ENCODE results near the gene NPB.

Gene NPB

DNA sequence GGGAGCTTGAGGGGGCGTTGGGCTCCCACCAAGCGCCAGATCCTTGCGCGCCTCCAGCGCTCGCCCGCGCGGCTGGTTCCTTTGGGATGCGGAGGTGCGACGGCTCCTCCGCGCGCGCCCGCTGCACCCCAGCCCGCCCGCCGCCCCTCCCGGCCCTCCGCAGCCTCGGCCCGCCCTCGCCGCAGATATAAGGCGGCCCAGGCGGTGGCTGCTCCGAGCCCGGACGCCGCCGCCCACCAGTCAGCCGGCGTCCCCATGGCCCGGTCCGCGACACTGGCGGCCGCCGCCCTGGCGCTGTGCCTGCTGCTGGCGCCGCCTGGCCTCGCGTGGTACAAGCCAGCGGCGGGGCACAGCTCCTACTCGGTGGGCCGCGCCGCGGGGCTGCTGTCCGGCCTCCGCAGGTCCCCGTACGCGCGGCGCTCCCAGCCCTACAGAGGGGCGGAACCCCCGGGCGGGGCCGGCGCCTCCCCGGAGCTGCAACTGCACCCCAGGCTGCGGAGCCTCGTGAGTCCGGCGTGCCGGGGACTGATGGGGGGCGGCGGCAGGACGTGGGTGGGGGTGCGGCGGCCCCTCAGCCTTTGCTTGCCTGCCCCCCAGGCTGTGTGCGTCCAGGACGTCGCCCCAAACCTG lies at the start of gene NPB:
NPB (plus strand) TSS at position 216 of the 630 bp plus-strand sequence; CDS start at position 256, 40 bp downstream.
- DNase-seq, result no peak

DNA sequence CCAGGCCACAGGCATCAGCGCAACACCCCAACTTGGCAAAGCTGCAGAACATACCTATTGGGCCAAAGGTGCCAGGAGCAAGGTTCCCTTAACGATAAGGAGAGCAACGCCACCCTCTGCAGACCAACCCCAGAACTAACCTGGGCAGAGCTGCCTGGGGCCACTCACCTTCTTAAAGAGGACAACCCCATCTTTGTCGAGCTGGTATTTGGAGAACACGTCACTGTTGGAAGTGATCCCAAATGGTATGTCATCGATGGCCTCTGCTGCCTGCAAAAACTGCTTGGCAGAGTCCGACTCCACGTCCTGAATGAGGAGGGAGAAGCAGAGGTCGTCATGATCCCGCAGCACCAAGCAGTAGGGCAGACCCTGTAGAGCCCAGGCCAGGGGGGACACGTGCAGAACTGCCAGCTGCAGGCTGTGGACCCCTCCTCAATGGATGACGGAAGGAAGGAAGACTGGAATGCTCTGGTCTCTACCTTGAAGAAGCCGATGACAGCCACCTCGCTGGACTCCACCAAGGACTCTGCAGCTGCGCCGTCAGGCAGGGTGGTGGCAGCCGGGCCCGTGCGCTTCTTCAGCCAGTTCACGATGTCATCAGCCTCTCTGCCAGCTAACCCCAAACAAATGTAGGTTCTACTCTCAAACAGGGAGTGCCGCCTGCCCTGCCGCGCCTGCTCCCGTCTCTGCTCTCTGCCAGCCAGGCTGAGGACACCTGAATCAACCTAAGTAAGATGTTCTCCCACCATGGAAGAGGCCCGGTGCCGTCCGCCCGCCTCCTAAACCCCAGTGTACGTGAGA lies 46.9 kb upstream of the NPB start:
- DNase-seq, result no peak

DNA sequence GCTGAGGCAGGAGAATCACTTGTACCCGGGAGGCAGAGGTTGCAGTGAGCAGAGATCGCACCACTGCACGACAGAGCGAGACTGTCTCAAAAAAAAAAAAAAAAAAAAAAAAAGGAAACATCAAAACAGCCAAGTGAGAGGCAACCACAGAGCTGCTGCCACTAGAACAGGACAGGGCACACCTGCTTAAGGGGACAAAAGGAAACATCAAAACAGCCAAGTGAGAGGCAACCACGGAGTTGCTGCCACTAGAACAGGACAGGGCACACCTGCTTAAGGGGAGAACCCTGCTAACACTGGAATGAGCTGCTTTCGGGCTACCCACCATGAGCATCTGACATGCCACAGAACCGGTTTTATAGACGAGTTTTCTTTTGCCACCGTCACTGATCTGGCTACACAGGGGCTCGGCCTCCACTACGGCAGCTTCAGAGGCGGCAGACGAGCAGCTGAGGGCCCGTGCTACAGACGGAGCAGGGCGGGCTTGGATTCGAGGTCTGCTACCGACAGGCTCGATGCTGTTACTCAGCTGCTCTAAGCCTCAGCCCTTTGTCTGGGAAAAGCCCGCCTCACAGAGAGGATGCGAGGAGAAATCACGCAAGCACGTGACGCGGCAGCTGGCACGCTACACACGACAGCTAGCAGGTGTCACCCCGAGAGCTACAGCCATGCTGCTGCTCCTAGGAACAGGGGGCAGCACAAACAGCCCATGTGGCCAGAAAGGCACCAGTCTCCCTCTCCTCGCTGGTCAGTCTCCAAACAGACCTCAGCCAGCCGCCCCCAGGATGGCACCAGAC lies 43.7 kb upstream of the NPB start:
- DNase-seq, result no peak

DNA sequence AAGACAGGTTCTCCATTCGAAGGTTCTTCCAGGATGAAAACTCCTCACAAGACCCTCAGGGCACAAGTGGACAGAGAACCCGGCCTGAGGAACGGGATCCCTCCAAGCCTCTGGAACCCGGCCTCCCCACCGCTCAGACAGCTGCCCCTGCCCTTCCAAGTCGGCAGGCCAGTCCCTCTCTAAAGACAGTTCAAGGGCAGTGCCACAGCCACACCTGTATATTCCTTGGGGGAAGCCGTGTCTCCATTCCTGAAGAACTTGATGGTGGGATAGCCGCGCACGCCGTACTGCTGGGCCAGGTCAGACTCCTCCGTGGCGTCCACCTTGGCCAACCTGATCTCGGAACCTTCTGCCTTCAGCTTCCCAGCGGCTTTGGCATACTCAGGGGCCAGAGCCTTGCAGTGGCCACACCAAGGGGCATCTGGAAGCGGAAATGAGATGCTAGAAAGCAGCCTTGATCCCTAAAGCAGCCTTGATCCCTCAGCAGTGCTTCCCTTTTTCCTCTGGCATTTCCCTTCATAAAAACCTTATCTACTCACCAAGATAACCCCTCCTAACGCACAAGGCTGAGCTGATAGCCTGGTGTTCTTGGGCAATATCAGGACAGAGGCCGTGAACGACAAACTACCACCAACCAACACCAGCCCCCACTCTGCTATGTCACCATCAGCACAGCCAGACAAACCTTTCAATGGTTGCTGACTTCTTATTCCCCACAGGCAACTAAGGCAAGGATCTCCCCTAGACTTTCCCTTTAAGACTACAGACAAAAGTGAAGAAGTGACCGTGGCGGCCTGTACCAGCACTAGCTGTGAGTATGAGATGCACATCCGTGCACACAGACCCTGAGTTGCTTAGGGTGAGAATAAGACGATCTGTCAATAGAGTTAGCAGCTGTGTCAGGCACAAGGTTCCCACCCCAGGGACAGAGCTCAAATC lies 42.8 kb upstream of the NPB start:
- DNase-seq, result no peak

DNA sequence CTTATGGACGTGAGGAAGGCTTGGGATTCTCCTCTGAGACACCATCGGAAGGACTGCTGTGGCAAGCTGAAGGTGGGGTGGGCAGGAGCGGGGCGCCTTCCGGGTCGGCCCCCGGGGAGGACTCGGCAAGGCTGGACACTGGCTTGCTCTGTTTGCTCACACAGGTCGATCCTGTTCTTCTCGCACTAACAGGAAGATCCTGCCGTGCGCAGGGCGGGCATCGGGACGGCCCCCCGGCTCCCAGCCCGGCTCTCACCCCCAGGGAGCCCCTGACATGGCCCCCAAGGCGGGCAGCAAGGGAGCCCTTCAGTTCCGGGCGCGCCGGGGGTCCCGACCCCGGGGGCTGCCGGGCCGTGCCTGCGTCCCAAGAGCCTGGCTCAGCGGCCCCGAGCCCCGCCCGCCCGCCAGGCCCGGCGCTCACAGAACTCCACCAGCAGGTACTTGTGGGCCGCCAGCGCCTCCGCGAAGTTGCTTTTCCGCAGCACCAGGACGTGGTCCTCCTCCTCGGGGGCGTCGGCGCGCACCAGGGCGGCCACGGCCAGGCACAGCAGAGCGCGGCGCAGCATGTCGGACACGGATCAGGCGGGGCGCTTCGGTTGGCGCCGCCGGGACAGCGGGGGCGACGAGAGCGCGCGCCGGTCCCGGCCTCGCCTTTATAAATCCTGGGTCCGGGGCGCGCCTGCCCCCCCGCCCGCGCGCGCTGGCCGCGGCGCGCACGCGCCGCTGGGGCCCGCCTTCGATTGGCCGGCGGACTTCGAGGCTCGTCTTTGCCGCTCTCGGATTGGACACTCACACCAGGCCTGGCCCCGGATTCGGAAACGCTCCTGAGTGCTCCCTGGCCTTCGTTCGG lies 41.9 kb upstream of the NPB start, which contains the start of gene P4HB:
P4HB (minus strand) TSS at position 630 of the 850 bp plus-strand sequence; CDS start at position 566, 64 bp downstream.
- no peak for DNase-seq

DNA sequence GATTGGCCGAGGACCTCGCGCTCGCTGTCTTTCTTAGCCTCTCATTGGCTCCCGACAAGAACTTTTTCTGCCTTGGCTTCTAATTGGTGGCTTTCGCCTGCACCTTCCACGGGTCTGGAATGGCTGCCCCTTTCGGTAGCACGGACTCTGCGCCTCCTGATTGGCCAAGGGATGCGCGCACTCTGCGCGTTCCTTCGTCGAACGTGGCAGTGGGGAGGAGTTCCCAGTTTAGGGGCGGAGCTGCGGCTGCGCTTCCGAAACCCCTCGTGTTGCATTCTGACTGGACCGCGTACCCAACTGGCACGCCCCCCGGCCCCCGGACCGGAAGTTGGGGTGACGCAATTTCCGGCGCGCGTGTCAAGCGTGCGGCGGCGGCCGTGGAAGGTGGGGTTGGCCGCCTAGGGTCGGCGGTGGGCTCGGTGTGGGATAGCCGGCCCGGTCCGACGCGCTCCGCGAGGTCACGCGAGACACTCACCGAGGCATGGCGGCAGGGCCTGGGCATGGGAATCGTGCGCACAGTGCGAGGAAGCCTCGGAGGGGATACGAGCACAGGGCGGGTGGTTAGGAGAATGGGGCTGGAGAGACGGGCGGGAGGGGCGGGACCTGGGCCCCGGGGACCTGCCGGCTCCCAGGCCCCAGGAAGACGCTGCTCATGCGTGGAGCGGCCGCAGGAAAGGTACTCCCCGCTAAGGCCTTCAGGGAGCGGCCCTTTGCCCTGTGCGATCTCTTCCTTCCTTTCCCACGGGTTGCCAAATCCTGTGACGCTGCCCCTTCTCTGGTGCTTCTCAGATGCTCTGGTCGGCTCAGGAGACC lies 41.1 kb upstream of the NPB start:
- DNase-seq, result peak; percentile 97

DNA sequence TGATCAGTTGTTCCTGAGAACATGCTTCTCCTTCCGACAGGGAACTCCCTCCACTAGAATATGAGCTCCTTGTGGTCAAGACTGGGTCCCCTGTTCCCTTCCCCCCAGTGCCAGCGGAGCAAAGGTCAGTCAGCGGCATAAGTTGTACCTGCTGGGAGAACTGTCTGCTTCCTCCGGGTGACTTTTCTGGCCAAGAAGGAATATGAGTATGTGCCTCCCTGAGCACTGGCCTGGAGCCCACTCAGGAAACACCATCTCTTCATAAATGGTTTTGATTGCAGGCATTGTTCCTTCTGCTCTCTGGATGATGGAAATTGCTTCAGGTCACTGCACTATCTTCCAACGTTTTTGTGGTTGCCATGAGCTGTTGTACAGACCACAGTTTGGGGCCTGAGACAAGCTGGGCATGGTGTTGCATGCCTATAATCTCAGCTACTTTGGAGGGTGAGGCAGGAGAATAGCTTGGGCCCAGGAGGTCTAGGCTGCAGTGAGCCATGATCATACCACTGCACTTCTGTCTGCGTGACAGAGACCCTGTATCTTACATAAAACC lies 38.8 kb upstream of the NPB start:
- DNase-seq, result no peak

DNA sequence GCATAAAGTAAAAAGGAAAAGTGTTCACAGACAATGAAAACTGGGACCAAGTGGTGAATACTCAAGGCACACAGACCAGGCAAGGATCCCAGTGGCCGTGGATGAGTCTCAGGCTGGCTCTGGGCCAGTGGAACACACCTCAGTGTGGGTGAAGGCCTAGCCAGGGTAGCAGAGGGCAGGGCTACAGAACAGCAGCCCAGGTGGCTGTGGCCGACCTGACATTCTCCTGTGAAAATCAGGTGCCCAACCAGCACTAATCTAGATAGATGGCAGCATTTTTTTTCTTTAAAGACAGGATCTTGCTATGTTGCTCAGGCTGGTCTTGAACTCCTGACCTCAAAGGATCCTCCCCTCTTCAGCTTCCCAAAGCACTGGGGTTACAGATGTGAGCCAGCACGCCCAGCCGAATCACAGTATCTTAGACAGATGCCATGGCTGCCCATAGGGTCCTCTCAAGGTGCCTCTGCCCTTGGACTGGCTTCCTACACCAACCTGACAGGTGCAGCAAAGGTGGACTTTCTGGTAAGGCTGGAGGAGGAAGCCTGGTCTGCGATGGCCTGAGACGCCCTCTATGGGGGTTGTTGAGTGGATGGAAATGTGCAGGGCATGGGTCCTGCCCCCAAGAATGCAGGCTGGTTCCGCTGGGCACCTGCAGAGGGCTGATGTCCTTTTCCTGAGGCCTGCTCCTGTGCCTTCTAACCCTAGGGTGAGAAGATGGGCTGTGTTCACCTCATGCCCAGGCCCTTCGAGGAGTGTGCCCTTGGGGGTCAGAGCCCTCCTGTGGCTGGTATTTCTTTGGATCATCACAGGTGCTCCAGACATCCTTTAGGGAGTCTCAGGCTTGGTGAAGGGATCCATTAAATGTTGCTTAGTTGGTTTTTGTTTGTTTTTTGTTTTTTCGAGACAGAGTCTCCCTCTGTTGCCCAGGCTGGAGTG lies 37.9 kb upstream of the NPB start:
- no peak for DNase-seq

DNA sequence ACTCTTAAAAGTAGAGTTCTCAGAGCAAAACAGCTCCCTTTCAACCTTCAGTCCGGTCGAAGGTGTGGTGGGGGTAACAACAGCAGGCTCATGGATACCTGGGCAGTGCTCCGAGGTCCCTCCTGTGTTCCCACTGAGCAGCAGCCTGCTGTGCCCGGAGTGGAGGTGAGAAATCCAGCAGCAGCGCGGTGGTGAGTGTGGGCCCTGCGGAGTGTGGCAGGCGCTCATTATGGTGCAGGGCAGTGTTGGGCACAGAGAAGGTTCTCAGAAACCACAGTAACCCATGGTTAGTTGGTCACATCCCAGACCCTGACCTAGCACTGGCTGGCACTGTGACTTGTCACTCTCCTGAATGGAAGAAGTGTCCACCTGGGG lies 36.7 kb upstream of the NPB start:
- DNase-seq, result no peak

DNA sequence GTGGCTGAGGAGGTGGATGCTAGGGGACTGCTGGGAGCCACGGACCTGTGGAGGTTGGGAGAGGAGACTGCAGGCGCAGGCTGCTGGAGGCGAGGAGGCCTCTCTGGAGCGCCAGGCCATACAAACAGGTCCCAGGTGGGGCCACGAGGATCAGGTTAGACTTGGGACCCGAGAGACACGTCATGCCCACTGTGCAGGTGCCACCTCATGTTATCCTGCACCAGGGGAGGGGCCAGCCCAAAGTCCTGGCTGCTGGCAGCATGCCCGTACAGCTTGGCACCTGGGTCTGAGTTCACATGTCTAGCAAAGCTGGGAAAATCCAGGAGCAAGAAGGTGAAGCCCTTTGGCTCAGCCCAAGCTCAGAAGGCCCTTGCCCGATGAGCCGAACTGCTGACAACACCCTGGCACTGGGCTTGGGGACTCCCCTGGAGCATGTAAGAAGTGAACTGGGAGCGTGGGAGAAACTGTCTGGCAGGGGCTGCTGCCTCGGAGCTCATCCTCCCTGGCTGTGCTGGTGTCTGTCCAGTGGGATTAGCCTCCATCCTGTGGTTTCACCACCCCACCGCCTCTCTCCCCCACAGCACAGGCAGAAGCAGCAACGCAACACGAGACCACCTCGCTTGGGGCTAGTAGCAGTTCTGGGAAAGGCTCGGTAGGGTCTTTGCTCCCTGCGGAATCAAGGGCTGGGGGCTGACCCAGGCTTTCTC lies 36.2 kb upstream of the NPB start:
- no peak for DNase-seq

DNA sequence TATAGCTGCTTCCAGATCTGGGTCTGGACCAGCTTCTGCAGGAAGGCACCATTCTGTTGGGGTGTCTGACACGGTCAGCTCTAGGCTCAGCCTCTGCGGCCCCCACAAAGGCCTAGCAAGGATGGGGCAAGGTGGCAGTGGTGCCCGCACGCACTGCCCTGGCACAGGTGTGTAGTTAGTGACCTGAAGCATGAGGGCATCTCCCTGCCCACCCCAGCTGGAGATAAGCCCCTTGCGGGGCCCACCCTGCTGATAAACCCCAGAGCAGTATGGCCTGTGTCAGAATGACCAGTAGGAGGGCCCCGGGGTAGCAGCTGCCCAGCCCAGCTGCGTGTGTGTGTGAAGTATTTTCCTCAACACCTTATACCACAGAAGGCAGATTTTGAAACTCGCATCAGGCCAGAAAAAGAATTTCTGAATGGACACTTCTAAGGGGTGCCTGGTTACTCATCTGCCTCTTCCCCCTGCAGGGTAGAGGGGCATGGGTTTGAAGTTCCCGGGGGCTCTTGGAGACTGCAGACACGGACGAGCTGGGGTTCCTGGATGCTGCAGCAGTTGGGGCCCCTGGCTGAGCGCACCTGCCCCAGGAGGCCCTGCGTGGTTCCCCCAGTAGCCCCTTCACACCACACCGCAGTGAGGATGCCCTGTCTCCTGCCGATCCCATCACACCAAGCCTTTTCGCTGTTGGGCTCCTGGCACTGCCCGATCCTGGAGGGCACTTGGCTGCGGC lies 35.4 kb upstream of the NPB start:
- no peak for DNase-seq

DNA sequence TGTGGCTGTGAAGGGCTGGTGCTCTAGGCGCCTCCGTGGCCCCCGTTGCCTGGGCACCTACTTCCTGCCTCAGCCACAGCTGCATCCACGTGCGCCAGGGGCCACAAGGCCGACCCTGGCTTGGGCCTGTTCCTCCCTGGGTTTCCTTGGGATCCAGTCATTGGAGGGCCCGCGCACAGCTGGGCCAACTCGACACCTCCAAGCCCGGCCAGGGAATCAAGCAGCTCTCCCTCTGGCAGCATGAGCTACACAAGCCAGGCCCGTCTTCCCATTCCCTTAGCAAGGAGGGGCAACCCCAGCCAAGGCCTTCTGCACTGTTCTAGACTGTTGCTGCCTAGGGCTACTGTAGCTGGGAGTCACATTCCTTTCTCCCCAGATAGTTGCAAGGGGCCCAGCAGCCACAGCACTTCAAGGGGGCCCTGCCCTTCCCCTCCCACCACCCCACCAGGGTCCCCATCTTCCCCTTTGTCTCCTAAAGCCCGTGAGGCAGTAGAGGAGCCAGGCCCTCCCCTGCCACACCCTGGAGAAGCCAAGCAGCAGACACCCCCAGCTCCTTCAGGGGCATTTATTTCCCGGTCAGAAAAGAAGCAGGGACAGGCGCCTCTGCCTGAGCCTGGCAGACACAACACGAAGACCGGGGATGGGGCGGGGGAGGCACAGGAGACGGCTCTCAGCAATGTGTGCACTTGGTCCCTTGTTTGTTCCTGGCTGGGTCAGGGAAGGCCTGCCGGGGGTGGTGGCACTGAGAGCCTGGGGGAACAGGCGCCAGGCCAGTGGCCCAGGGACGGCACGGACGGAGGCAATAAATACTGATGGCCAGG lies 34.7 kb upstream of the NPB start:
- DNase-seq, result no peak

DNA sequence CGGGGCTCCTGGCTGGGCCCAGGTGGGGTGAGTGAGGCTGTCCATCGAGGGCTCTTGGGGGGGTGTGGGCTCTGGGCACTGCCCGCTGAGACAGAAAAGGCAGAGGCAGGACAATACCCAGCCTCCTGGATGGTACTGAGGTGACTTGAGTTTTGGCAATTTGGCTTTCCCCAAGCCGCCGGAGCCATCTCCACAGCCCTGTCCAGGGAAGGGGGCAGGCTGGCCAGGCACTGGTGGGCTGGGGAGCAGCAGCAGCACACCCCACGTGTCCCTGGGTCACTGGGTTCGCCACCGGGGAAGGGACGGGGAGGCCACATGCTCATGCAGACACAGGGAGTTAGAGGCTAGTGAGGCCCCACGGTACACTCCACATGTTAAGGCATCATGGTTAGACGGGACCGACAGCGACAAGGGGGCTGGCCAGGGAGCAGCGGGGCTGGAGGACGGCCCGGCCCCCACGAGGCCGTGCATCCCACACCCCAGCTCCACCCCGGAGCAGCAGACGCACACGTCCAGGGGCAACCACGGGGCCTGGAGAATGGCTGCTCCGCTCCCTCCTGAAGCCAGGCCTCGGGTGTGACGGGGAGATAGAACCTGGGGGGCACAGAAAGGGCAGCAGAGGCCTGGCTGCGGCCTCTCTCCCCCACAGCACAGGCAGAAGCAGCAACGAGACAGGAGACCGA lies 33.9 kb upstream of the NPB start:
- no peak for DNase-seq

DNA sequence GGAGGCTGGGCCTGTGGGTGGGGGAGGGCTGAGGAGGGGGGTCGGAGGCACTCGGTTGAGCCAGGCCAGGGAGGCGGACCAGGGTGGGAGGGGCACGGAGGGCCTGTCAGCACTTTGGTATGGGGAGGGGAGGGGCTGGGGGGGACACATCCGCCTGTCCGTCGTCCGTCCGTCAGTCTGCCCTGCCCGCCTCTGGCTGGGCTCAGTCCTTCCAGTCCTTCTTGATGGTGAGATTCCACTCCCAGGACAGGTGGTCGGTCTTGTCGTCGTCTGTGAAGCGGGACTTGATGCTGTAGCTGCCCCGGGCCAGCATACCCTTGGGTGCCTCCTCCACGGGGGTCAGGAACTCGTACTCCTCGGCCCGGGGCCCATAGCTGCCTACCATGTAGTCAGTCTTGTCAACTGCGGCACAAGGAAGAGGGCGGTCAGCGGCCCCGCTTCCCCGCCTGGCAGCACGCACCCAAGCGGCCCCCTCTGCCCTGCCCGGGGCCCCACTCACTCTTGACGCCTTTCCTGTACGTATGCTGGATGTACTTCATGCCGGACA lies 33.3 kb upstream of the NPB start:
- DNase-seq, result no peak

DNA sequence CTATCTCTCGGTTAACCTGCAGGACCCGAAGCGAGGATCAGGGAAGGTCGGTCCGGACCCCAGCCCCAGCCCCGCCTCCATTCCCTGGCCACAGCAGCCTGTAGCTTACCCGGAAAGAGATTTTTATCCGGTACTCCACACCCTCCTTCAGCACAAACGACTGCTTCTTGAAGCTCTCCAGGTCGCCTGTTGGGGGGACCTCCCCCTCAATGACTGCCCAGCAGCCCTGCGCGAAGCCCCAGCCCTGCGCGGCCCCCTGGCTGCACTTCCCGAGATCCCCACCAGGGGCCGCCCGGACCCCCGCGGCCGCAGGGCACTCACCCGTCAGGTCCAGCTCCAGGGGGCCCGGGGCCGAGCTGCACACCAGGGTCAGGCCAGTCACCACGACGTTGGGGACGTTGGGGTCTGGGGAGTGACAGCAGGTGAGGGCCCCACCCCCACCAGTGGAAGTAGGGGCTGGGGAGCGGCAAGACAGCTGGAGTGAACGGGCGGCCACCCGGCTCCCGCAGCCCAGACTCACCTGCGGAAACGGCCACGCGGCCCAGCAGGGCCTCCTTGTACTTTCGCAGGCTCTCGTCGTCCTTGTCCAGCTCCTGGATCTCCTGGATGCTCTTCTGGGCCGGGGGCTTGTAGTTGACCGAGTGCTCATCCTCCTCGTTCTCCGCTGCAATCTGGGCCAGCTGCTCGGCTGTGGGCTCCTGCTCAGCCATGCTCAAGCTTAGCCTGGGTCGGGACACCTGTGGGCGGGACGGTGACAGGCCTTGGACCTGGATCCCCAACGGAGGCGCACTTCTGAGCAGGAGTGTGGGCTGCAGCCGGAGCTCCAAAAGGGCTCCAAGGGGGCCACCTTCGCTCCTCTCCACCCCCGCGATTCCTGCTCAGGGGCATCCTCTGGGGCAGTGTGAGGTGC lies 32.6 kb upstream of the NPB start:
- no peak for DNase-seq

All from cortex of kidney (tissue), 1 donor.